PFSK-1 (cell line): ENCODE data around the gene C22orf23.

Source experiments
- FOXP2 ChIP-seq: optimal IDR thresholded peaks from 2 replicates; pipeline ENCODE3; 2011; ENCODE audit warnings: borderline replicate concordance, control low read depth, inconsistent platforms; ENCODE audit not compliant: insufficient read depth; ENCODE audit errors: extremely low read length, extremely low read depth
- POLR2AphosphoS5 ChIP-seq: IDR thresholded peaks from 2 replicates; pipeline ENCODE4 v1.6.1; 2012; ENCODE audit warnings: low read depth, mild to moderate bottlenecking, control low read depth, low read length, moderate library complexity
- SIN3A ChIP-seq: IDR thresholded peaks from 2 replicates; pipeline ENCODE4 v1.6.1; 2012; ENCODE audit warnings: mild to moderate bottlenecking, low read length, moderate library complexity, borderline replicate concordance; ENCODE audit not compliant: insufficient read depth
- TAF1 ChIP-seq: IDR thresholded peaks from 2 replicates; pipeline ENCODE4 v1.6.1; 2012; ENCODE audit warnings: low read length, control low read depth, borderline replicate concordance; ENCODE audit not compliant: insufficient read depth
- TF ChIP-seq, protein P1 (sequence below), 2 experiments: IDR thresholded peaks; 2 replicates each; pipeline versions ENCODE4 v1.6.1 to v1.8.0; 2011 to 2012; ENCODE audit warnings: low read depth in 2 of 2, low read length in 2 of 2, control low read depth in 1 of 2, inconsistent platforms in 1 of 2, mild to moderate bottlenecking in 1 of 2, moderate library complexity in 1 of 2; ENCODE audit not compliant: insufficient read depth in 1 of 2

Gene C22orf23

DNA sequence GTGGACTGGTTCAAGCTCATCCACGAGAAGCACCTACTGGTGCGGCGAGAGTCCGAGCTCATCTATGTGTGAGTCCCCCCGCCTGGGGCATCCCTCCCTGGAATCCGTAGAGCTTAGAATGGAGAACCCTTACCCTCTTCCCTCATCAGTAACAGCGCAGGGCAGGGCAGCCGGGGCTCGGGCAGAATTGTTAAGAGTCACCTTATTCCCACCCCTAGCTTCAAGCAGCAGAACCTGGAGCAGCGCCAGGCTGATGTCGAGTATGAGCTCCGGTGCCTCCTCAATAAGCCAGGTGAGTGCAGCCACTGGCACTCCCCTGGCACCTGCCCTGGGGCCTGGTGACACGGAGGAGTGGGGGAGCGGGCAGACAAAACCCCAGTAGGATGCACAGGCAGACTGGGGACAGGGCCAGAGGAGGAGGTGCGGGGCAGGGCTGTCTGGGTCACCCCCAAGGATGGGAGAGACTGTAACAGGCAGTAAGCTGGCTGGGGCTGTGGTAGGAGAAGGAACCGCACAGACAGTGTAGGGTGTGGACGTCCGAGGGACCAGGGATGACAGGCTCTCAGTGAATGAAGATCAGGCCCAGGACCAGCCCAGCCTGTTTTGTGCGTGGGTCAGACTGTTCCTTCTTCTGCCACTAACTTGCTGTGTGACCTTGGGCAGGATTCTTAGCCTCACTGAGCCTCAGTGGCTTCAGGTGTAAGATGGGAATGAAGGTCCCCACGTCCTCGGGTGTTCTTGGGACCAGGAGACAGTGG is 20.4 kb downstream of the C22orf23 start:
- TF ChIP-seq FOXP2 (no peak), SIN3A (no peak), TAF1 (no peak), POLR2AphosphoS5 (no peak)
- TF ChIP-seq, protein P1, sequence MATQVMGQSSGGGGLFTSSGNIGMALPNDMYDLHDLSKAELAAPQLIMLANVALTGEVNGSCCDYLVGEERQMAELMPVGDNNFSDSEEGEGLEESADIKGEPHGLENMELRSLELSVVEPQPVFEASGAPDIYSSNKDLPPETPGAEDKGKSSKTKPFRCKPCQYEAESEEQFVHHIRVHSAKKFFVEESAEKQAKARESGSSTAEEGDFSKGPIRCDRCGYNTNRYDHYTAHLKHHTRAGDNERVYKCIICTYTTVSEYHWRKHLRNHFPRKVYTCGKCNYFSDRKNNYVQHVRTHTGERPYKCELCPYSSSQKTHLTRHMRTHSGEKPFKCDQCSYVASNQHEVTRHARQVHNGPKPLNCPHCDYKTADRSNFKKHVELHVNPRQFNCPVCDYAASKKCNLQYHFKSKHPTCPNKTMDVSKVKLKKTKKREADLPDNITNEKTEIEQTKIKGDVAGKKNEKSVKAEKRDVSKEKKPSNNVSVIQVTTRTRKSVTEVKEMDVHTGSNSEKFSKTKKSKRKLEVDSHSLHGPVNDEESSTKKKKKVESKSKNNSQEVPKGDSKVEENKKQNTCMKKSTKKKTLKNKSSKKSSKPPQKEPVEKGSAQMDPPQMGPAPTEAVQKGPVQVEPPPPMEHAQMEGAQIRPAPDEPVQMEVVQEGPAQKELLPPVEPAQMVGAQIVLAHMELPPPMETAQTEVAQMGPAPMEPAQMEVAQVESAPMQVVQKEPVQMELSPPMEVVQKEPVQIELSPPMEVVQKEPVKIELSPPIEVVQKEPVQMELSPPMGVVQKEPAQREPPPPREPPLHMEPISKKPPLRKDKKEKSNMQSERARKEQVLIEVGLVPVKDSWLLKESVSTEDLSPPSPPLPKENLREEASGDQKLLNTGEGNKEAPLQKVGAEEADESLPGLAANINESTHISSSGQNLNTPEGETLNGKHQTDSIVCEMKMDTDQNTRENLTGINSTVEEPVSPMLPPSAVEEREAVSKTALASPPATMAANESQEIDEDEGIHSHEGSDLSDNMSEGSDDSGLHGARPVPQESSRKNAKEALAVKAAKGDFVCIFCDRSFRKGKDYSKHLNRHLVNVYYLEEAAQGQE (IDR thresholded peaks at IDR 0.05; ENCODE audit: insufficient read depth in 1 of 2, low read depth in 2 of 2, low read length in 2 of 2), result no peak

DNA sequence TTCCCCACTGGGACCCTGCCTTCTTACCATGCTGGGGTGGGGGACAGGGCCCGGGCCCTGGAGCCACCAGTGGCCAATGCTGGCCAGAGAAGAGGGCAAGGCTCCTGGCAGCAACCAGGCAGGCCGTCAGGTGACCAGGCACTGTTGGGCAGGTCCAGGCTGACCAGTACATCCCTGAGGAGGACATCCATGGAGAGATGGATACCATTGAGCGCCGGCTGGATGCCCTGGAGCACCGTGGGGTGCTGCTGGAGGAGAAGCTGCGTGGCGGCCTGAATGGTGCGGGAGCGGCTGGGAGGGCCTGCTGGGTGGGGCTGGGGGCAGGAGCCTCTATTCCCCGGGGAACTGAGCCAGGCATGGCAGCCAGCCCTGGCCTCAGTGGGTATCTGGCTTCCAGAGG is 21.0 kb downstream of the C22orf23 start:
- no peak for TF ChIP-seq SIN3A
- no peak for TF ChIP-seq FOXP2
- TF ChIP-seq POLR2AphosphoS5, result no peak
- TF ChIP-seq, protein P1 (IDR thresholded peaks at IDR 0.05; ENCODE audit: insufficient read depth in 1 of 2, low read depth in 2 of 2, low read length in 2 of 2), result no peak
- no peak for TF ChIP-seq TAF1

DNA sequence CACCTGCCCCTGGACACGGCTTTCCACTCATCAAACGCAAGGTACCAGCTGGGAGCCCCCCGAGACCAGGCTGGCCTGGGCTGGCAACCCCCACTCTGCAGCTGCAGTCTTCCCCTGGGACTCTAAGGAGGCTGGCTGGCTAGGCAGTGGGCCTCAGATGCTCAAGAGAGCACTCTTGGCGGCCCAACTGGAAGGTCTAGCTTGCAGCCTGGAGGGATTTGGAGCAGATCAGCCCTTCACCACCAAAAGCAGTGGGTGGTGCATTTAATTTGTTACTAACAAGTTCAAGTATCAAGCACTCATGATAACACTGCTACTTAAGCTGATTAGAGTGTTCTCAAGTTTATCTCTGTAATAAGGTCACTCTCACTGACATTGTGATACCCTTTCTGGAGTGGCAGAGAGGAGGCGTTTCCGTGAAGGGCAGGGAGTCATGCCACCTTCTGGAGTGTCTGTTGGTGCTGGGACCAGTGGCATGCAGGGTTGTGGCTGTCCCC is 21.5 kb downstream of the C22orf23 start:
- TF ChIP-seq, protein P1 (IDR thresholded peaks at IDR 0.05; ENCODE audit: insufficient read depth in 1 of 2, low read depth in 2 of 2, low read length in 2 of 2), result no peak
- TF ChIP-seq FOXP2, result no peak
- TF ChIP-seq SIN3A, result no peak
- no peak for TF ChIP-seq TAF1

GRCh38 chr22:37930952-37931440 is 22.4 kb downstream of the C22orf23 start:
- TF ChIP-seq, protein P1 (IDR thresholded peaks at IDR 0.05; ENCODE audit: insufficient read depth in 1 of 2, low read depth in 2 of 2, low read length in 2 of 2), result no peak
- TF ChIP-seq TAF1 (no peak), FOXP2 (no peak), POLR2AphosphoS5 (no peak), SIN3A (no peak)
